Cardiac septum (tissue), 1 donor: ENCODE results near the gene FGF14. TPM values are rescaled to one million over a fixed set of nuclear protein-coding genes. Genes with fewer than 3 reads are reported as not detected.
"Not testable (repeated sequence)": the region's sequence is repeated elsewhere in the genome, so short reads cannot be mapped to it uniquely, and the experiment has no call there.

ENCODE experiments used
- DNase-seq: peaks from one replicate; pipeline ENCODE4 v3.0.0-alpha.2; 2020; ENCODE audit warnings: low spot score
- intact Hi-C: fragments of 100-400 bp; cut with DNase I; formaldehyde crosslinking; loops from one replicate; pipeline ENCODE4 v1.14.0; 2022
- total RNA-seq: library from RNA; stranded (reverse); fragmentation: NEBNext Ultra II Directional; extraction: Animal tissue kit (Norgen Biotek cat#: 25700); gene quantifications from one replicate; pipeline ENCODE4 v1.2.1, GENCODE V29; 2021
- donor health status: DM: no; HTN: no; CAD: no.

Gene FGF14
- total RNA-seq, 1 donor from 2014 or later = 4.8 TPM

GRCh38 chr13:102033386-102033785, 368.5 kb downstream of the FGF14 start:
- no peak for DNase-seq
- intact Hi-C loops = no loop called here

- intact Hi-C loops = no loop called here
- no peak for DNase-seq
Observed at GRCh38 chr13:102028868-102029267, 373.0 kb downstream of the FGF14 start.

- intact Hi-C loops = no loop called here
- DNase-seq = no peak
Observed at GRCh38 chr13:102028206-102028605, 373.6 kb downstream of the FGF14 start.

DNA sequence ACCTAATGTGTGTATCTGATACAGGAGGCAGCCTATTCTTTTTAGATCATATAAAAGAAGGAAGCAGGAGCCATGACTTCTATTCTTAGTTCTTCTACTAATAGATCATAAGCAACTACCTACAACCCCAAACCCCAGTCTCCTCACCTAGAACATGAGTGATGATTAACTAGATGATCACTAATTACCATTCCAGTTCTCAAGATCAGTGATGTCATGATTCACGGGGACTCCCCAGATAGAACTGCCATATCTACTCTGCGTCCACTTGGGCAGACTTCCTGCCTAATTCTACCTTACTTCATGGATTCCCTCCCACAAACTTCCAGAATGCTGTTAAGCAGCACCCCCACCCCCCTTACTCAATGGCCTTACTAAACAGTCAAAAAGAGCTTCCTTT, 380.1 kb downstream of the FGF14 start:
- intact Hi-C loops = no loop called here
- DNase-seq = no peak

- no peak for DNase-seq
- intact Hi-C loops = no loop called here
Observed at GRCh38 chr13:102020611-102021216, 381.1 kb downstream of the FGF14 start.

DNA sequence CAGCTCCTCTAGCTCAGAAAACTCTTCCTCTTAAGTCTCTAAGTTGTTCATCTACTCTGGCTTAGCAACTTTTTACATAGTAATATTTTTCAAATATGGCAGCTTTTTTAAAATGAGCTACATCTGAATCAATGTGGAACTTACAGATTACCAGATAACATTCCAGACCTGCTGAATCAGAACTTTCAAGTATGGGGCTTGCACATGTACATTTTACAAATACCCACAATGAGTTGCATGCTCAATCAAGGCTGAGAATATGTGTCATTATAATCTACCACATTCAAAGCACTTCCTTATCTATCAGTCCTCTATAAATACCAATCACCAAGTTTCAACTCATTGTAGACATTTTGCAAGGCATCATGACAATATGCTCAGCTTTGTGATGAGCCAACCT, 383.1 kb downstream of the FGF14 start:
- DNase-seq = no peak

DNA sequence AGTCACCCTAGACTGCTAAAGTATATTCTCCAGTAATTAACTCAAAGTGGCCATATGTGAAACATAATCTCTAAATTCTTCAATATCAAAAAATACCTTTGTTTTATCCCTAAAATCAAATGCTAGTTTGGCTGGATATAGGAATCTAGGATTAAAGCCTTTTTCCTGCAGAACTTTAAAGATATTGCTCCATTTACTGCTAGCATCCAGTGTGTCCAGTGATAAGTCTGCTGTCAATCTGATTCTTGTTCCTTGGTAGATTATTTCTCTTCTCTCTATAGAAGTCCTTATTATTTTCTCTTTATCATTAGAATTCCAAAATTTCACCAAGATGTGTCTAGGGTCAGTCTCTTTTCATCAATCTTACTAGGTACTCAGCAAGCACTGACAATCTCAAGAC, 384.6 kb downstream of the FGF14 start:
- intact Hi-C loops = loop anchor here (10.0 kb wide), 2 partner anchors 68 to 152 kb away; no protein-coding TSS in a partner anchor

More for the DNA sequence above, 383.1 kb downstream of the FGF14 start:
- intact Hi-C loops = loop anchor here (10.0 kb wide), 2 partner anchors 66 to 154 kb away; no protein-coding TSS in a partner anchor

DNA sequence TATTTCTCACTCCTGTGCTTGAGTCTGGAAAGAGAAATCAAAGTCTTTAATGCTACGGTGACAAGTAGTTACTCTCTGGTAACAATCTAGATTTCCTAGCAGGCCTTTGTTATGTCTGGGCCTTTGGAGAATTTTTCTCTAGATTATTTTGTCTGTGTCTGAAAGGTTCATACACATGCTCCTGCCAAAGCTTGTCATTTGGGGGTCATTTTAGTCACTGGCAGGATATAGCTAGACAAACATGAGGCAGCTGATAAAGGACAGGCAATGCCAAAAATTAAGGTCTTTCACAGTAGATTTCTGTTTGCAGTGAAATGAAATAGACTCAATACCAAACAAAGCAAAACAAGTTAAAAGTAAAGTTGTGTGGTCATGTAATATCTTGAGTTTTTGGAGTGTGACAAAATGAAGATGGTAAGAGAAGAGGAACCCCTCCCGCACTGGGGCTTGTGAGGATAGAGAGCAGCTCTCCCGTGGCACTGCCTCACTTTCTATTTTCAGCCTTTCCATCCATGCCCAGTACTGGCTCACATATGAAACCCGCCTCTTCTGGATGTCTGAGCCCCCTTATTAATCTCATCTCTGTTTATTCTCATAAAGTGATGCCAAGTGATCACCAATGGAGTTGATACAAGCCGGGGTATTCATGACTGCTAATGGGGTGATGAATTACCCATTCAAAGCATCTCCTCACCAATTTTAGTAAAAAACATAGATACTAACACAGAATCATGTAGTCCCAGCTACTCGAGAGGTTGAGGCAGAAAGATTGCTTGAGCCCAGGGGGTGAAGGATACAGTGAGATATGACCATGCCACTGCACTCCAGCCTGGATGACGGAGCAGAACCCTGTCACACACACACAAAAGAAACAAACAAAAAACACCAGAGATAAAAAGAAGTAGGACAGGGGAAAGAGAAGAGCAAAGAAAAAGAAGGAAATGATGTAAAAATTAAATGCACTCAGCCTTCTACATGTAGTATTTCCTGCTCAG, 389.3 kb downstream of the FGF14 start:
- intact Hi-C loops = loop anchor here (10.0 kb wide), 2 partner anchors 72 to 148 kb away; no protein-coding TSS in a partner anchor
- no peak for DNase-seq

More for the DNA sequence above, 384.6 kb downstream of the FGF14 start:
- DNase-seq = no peak

DNA sequence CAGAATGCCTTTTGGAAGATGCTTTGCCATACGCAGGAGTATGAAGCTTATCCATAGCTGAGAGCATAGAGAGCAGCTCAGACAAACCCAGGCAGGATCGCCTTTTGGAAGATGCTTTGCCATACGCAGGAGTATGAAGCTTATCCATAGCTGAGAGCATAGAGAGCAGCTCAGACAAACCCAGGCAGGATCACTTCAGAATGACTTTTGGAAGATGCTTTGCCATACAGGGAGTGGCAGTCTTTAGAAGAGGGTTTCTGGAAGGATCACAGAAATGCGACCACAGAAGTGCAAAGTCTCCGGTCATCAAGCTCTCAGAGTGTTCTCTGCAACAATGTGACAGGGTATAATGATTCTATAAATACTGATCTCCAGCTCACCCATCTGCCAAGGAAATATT, 390.4 kb downstream of the FGF14 start:
- not testable (repeated sequence) for DNase-seq
- intact Hi-C loops = loop anchor here (10.0 kb wide), 2 partner anchors 73 to 147 kb away; no protein-coding TSS in a partner anchor

DNA sequence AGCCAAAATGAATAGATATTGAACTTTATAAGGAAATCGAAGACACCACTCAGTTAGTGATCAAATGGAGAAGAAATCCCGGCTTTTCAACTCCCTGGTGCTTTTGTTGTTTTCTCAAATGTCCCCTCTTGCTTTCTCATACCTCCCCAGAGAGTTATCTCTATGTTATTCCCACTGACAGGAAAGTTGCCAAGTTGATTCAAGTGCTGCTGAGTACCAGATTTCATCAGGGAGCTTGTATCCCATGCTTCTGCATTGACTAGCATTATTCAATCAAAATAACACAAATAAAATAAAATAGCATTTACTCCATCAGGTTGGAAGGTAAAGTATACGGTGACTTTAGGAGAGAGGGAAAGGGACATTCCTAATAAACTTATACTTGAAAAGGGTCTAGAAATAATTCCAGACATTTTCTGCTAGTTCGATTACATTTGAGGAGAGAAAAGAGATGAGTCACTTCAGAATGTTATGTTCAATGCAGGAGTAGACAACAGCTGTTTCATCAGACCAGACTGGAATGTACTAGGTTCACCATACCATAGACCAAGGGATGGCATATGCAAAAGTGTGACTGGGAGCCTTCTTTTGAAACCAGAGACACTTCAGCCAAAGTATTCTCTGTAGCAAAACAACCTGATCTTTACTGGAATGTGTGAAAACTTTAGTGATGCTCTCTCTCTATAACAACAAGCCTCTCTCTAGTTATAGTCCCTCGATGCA, 397.8 kb downstream of the FGF14 start:
- no peak for DNase-seq
- intact Hi-C loops = loop anchor here (5.0 kb wide), 1 partner anchor 52 kb away; no protein-coding TSS in a partner anchor

- intact Hi-C loops = loop anchor here (5.0 kb wide), 1 partner anchor 50 kb away; no protein-coding TSS in a partner anchor
- no peak for DNase-seq
Observed at GRCh38 chr13:102002287-102002686, 399.6 kb downstream of the FGF14 start.

- intact Hi-C loops = loop anchor here (5.0 kb wide), 1 partner anchor 48 kb away; no protein-coding TSS in a partner anchor
- DNase-seq = no peak
Observed at GRCh38 chr13:102000764-102001163, 401.1 kb downstream of the FGF14 start.

DNA sequence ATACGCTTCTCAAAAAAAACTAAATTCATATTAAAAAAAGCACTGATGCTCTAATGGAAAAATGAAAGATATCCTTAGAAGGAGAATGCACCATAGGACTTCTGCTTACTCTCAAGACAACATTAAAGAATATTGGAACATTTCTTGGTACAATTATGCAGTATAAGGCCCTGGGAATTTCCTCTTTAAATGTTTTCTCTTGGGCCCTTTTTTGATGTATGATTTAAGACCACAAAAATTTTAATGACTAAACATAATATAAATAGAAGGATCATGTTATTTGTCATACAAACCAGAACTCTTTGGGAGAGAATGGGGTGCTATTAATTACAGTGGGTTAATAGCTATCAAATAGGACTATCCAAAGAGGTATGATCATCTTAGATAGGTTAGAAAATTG, 403.7 kb downstream of the FGF14 start:
- intact Hi-C loops = no loop called here
- DNase-seq = no peak

- no peak for DNase-seq
- intact Hi-C loops = no loop called here
Observed at GRCh38 chr13:101996954-101997353, 404.9 kb downstream of the FGF14 start.

GRCh38 chr13:101989798-101990350, 412.0 kb downstream of the FGF14 start:
- intact Hi-C loops = no loop called here
- no peak for DNase-seq

DNA sequence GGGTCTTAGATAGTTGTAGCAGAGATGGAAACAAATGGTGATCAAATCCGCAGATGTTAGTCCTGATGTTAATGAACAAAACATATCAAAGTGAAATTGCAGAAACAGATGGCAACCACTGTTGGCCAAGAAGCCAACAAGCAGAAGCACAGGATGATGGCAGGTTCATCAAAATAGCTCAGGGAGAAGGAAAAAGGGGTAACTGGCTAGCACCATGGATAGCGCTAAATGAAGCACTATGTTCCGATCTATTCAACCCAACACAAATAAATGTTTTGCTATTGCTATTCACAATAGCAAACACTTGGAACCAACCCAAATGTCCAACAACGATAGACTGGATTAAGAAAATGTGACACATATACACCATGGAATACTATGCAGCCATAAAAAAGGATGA, 413.7 kb downstream of the FGF14 start:
- intact Hi-C loops = no loop called here
- DNase-seq = no peak

- intact Hi-C loops = no loop called here
- no peak for DNase-seq
Observed at GRCh38 chr13:101986316-101986715, 415.5 kb downstream of the FGF14 start.

GRCh38 chr13:101985321-101985720, 416.5 kb downstream of the FGF14 start:
- intact Hi-C loops = no loop called here

GRCh38 chr13:101982903-101983302, 418.9 kb downstream of the FGF14 start:
- intact Hi-C loops = no loop called here
- DNase-seq = no peak

More at GRCh38 chr13:101985321-101985720, 416.5 kb downstream of the FGF14 start:
- DNase-seq = no peak
